Prostate gland (tissue), 2 donors: ENCODE results near the gene GAS6.

Experiments
- POLR2A ChIP-seq: fragments of 450-650 bp; IDR thresholded peaks from one replicate; pipeline ENCODE4 v1.6.1; 2016; ENCODE audit warnings: antibody characterized with exemption, mild to moderate bottlenecking
- POLR2AphosphoS5 ChIP-seq: sonication (generic); formaldehyde crosslinking; IDR thresholded peaks from one replicate; pipeline ENCODE4 v1.6.1; 2017; ENCODE audit warnings: antibody characterized with exemption
- TF ChIP-seq, protein P1 (sequence below), 4 experiments: fragments of 200-600 bp in 2 of 4; fragments of 450-650 bp in 2 of 4; sonication (generic) in 2 of 4; IDR thresholded peaks; 1 replicate in 3 of 4; 2 replicates in 1 of 4; pipeline ENCODE4 v1.5.1; 2016 to 2019; ENCODE audit warnings: antibody characterized with exemption in 4 of 4, mild to moderate bottlenecking in 2 of 4, moderate library complexity in 2 of 4

GRCh38 chr13:113884821-113885220 is 20.9 kb upstream of the GAS6 start:
- TF ChIP-seq, protein P1, sequence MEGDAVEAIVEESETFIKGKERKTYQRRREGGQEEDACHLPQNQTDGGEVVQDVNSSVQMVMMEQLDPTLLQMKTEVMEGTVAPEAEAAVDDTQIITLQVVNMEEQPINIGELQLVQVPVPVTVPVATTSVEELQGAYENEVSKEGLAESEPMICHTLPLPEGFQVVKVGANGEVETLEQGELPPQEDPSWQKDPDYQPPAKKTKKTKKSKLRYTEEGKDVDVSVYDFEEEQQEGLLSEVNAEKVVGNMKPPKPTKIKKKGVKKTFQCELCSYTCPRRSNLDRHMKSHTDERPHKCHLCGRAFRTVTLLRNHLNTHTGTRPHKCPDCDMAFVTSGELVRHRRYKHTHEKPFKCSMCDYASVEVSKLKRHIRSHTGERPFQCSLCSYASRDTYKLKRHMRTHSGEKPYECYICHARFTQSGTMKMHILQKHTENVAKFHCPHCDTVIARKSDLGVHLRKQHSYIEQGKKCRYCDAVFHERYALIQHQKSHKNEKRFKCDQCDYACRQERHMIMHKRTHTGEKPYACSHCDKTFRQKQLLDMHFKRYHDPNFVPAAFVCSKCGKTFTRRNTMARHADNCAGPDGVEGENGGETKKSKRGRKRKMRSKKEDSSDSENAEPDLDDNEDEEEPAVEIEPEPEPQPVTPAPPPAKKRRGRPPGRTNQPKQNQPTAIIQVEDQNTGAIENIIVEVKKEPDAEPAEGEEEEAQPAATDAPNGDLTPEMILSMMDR (IDR thresholded peaks at IDR 0.05) = no peak
- TF ChIP-seq POLR2A (no peak), POLR2AphosphoS5 (no peak)
